ENCODE measurements around the gene POU2AF1.

- no peak for TF ChIP-seq POLR2A (IDR thresholded peaks at IDR 0.05)
- TF ChIP-seq CTCF (IDR thresholded peaks at IDR 0.05), result no peak
Observed at GRCh38 chr11:111310723-111311122, 68.4 kb downstream of the POU2AF1 start.

Data from breast epithelium (tissue), 3 donors.